Mucosa of rectum (tissue), 2 donors: ENCODE measurements around the gene CRYBA4.

Experiments used
- H3K27ac ChIP-seq, 2 donors: one replicate each; pipeline ENCODE4 v1.7.0; 2013; ENCODE audit warnings: inconsistent platforms in 2 of 2, low read depth in 2 of 2, low read length in 2 of 2
- H3K27me3 ChIP-seq, 2 donors: one replicate each; pipeline ENCODE4 v1.7.0; 2013; ENCODE audit warnings: low read length in 2 of 2; ENCODE audit not compliant: control insufficient read depth in 2 of 2, insufficient read depth in 2 of 2
- H3K36me3 ChIP-seq, 2 donors: one replicate each; pipeline ENCODE4 v1.7.0; 2013; ENCODE audit warnings: low read length in 2 of 2; ENCODE audit not compliant: control insufficient read depth in 2 of 2, insufficient read depth in 2 of 2
- H3K4me1 ChIP-seq, 2 donors: one replicate each; pipeline ENCODE4 v1.7.0; 2013; ENCODE audit warnings: low read length in 2 of 2, mild to moderate bottlenecking in 1 of 2; ENCODE audit not compliant: control insufficient read depth in 2 of 2, insufficient read depth in 2 of 2
- H3K4me3 ChIP-seq, 2 donors: one replicate each; pipeline ENCODE4 v1.7.0; 2013; ENCODE audit warnings: low read length in 2 of 2
- H3K9ac ChIP-seq, 2 donors: one replicate each; pipeline ENCODE4 v1.7.0; 2013; ENCODE audit warnings: low read length in 2 of 2, low read depth in 1 of 2, mild to moderate bottlenecking in 1 of 2
- H3K9me3 ChIP-seq, 2 donors: one replicate each; pipeline ENCODE4 v1.7.0; 2013; ENCODE audit warnings: low read length in 2 of 2; ENCODE audit not compliant: control insufficient read depth in 2 of 2
- donor health status: healthy.
- donor health status: Normal muscosa, but diverticular disease.

Gene CRYBA4

DNA sequence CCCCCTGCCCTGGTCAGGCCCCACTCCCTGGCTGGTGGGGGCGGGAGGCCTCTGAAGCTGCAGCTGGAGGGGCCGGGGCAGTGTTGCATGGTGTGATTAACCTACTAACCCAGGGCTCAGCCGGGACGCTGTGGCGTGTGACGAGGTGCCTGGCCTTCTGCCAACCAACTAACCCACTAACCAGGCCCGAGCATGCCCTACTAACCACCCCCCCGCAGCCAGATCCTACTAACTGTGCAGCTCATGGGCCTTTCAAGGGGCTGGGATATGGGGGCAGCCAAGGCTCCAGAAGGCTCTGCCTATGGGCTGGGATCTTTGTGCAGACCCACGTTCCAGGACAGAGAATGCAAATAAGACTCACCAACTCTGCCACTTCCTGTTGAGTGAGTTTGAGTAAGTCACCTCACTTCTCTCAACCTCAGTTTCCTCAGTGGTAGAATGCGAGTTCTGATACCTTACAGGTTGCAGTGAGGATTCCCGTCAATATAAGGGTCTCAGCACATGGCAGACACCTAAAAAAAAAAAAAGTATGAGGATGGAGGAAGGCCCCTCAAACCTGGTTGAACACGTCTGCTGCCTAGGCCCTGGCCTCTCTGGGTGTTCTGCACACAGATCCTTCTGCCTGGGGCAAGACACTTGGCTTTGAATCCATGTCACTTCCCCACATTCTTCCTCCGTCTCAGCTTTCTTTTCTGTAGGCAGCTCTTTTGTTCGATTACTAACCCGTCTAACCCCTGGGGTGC is 49.7 kb downstream of the CRYBA4 start:
- Histone ChIP-seq H3K9ac (no peak overlapping the region), H3K27ac (peak overlapping the region; percentile 93 to 98), H3K27me3 (no peaks in the 10 kb centered on the region), H3K4me1 (peaks cover 17 to 24% of the 10 kb centered on the region in 2 donors), H3K36me3 (no peaks in the 10 kb centered on the region), H3K4me3 (peak overlapping the region in 1 of 2 donors; percentile 28), H3K9me3 (no peaks in the 10 kb centered on the region)

DNA sequence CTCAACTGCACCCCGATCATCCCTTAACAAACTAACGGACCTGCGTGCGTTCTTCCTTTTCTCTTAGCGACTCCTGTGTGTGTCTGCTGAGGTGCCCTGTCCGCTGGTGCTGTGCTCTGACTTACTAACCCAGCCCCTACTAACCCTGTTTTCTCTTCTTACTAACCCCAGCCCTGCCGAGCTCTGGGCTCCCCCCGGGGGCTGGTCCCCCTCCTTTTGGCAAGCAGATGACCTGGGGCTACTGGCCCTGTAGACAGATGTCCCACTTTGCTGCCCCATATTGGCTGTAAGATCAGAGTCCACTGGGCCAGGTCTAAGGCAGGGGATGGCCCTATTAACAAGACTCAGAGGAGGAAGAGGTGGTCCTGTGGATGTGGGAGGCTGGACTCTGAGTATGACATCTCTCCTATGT is 50.3 kb downstream of the CRYBA4 start:
- Histone ChIP-seq H3K36me3 (no peaks in the 10 kb centered on the region), H3K4me3 (peak overlapping the region; percentile 93 to 96), H3K27ac (peak overlapping the region; percentile 93 to 98), H3K4me1 (peaks cover 17 to 24% of the 10 kb centered on the region in 2 donors), H3K9me3 (no peaks in the 10 kb centered on the region), H3K9ac (peak overlapping the region in 1 of 2 donors; percentile 81), H3K27me3 (no peaks in the 10 kb centered on the region)

DNA sequence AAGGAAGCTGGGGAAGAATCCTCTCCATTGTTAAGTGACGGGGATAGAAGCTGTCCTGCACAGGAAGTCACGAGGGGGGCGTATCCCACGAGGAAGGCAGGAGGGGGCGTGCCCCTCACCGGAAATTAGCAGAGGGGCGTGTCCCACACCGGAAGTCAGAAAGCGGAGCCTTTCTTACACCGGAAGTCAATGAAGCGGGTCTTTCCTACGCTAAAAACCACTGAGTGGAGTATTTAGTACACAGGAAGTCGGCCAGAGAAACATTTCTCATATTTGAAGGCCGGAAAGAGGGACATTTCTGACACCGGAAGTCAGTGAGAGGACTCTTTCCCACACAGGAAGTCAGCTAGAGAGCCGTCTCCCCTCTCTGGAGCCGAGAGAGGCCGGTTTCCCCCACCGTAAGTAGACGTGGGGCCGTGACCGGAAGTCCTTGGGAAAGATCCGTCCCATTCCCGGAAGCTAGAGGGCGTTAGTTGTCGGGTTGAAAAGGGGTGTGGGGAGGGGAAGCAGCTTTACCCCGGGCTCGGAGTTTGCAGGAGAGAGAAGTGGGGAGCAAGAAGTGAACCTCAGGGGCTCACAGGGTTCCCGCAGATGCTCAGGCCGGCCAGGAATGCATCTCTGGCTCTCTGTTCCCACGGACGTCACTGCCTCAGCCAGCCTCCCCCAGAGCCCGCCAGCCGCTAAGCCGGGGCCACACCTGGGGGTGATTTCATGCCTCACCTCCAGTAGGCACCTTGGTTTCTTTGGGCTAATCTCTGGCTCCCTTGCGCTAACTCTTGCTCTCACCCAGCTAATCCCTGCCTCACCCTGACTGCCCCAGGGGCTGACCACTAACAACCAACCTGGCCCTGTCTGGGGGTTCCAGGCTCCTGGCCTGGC is 51.1 kb downstream of the CRYBA4 start:
- Histone ChIP-seq H3K27ac (peak overlapping the region; percentile 93 to 98), H3K9ac (peak overlapping the region; percentile 81 to 83), H3K4me1 (peaks cover 17 to 24% of the 10 kb centered on the region in 2 donors)

DNA sequence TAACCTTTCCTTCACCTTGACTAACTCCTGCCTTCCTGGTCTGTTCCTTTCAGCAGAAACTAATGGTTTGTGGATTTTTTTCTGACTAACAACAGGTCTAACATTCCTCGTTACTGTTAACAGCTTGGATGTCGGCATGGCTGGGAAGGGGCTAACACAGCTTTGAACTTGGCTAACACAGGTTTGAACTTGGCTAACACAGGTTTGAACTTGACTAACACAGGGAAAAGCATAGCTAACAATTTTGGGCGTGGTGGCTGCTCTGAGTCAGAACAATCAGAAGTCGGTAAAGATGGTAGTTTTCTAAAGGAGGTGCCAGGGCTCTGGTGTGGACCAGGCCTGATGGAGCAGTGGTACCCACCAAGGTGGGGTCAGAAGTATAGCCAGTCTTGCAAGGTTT is 51.7 kb downstream of the CRYBA4 start:
- H3K27me3 ChIP-seq, result no peaks in the 10 kb centered on the region
- peak overlapping the region; percentile 93 to 98 for H3K27ac ChIP-seq
- no peaks in the 10 kb centered on the region for H3K36me3 ChIP-seq
- peak overlapping the region; percentile 93 to 96 for H3K4me3 ChIP-seq
- H3K9me3 ChIP-seq, result no peaks in the 10 kb centered on the region
- peak overlapping the region; percentile 81 to 83 for H3K9ac ChIP-seq
- peaks cover 17 to 24% of the 10 kb centered on the region in 2 donors for H3K4me1 ChIP-seq

More for the DNA sequence above, 51.1 kb downstream of the CRYBA4 start:
- H3K9me3 ChIP-seq, result no peaks in the 10 kb centered on the region
- no peaks in the 10 kb centered on the region for H3K27me3 ChIP-seq
- H3K4me3 ChIP-seq, result peak overlapping the region; percentile 93 to 96
- H3K36me3 ChIP-seq, result no peaks in the 10 kb centered on the region

DNA sequence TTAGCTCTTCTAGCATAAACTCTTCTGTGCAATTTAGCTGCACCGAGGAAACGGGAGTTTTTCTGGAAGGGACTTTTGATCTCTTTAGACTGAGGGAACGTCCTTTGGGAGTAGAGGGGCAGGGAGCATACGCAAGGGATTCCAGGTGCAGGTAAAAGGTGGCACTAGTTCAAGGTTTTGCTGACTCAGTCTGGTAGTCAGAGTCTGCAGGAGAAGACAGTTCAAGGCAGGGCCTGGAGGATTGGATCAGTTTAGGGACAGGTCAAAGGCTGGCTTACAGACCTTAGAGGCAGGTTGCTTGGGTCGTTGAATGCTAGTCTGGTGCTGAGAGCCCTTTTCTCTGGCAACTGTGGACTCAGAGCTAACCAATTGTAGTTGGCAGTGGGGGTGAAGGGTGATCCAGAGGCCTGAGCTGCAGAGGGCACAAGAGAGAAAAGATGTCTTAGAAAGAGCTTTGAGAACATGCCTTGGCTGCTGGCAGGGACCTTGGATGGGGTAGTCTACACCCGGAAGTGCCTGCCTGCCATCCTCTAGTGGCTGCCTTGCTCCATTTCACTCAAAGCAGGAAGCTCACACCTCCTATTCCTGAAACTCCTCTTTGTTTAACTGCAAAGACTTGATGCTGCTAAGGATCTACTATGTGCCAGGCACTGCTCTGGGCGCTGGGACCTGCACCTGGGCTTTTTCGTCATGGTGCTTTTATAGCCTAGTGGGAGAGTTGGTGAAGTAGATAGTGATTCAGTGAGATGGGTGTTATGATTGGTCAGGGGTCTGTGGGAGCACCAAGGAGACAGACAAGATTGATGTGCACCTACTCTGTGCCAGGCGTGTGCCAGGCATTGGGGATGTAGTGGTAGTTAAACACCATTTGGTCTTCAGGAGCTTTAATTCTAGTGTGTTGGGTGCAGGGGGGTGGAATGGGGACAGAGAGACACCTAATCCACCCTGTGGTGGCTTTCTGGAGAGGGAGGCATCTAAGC is 52.7 kb downstream of the CRYBA4 start:
- Histone ChIP-seq H3K9me3 (no peaks in the 10 kb centered on the region), H3K9ac (no peak overlapping the region), H3K36me3 (no peaks in the 10 kb centered on the region), H3K27ac (peak overlapping the region in 1 of 2 donors; percentile 5), H3K4me1 (peaks cover 17 to 24% of the 10 kb centered on the region in 2 donors), H3K27me3 (no peaks in the 10 kb centered on the region), H3K4me3 (peak overlapping the region; percentile 20 to 96)

DNA sequence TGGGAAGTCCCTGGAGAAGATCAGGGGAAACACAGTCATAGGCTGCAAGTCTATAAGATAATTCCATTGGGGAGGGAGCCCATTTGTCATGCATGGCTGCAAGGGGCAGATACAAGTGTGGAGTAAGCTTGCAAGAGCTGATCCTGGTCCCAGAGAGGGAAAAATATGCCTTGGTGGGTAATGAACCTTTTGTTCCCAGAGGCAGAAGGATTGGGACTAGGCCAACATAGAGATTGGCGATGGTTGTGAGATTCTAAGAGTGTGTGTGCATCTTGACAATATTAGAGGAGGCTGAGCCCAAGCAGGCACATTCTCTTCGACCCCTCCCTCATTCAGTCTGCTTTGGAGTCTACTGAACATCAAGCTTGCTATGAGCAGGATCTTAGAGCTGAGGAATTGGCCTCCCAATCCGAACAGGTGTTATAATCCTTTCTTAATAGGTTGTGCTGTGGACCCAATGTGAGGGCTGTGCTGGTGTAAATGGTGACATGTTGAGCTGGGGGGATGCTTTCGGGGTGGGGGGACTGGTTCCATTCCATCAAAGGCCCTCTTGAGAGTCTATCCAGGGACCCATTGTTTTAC is 54.0 kb downstream of the CRYBA4 start:
- no peak overlapping the region for H3K27ac ChIP-seq
- H3K9me3 ChIP-seq, result no peaks in the 10 kb centered on the region
- peaks cover 4% of the 10 kb centered on the region in 2 donors for H3K36me3 ChIP-seq
- H3K4me1 ChIP-seq, result peaks cover 17 to 24% of the 10 kb centered on the region in 2 donors
- H3K4me3 ChIP-seq, result no peak overlapping the region
- H3K9ac ChIP-seq, result no peak overlapping the region
- H3K27me3 ChIP-seq, result no peaks in the 10 kb centered on the region

DNA sequence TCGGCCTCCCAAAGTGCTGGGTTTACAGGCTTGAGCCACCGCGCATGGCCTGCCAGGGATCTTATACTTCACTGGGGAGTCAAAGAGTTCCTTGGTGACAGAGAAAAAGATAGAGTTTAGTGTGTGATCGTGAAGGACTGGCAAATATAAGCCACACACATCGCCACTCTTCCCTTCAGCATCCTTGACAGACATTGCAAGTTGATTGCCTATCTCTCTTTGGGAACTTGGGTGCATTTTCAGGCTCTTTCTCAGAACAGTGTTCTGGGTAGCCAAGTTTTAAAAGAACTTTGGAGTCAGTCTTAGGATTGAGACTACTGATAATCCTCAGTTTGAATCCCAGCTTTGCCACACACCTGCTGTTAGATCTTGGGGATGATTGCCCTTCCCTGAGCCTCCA is 55.5 kb downstream of the CRYBA4 start:
- Histone ChIP-seq H3K4me3 (no peak overlapping the region), H3K9ac (no peak overlapping the region), H3K36me3 (peaks cover 8 to 17% of the 10 kb centered on the region in 2 donors), H3K4me1 (peaks cover 13 to 22% of the 10 kb centered on the region in 2 donors), H3K27me3 (no peaks in the 10 kb centered on the region), H3K9me3 (no peaks in the 10 kb centered on the region), H3K27ac (no peak overlapping the region)

DNA sequence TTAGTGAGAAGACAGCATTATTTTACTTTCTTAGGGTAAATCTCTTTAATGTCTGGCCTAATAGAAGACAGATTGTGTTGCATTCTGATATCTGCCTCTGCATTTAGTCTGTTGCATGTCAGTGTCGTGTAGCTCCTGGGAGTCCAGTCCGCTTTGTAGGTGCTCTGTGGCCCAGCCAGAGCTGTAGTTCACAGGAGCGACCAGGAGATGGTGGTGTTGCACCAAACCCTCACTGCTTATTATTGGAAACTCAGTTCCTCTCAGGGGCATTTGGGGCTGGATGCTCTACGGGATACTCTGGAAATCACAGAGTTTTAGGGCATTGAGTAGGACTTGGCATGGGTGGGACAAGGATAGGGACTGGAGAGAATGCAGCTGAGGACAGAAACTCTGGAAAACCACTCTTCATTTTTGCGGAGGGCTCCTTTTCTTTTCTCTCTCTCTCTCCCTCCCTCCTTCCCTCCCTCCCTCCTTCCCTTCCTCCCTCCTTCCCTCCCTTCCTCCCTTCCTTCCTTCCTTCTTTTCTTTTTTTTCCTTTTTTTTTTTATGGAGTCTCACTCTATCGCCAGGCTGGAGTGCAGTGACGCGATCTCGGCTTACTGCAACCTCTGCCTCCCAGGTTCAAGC is 57.4 kb downstream of the CRYBA4 start:
- Histone ChIP-seq H3K4me1 (peaks cover 2 to 9% of the 10 kb centered on the region in 2 donors), H3K27me3 (no peaks in the 10 kb centered on the region), H3K9ac (no peak overlapping the region), H3K36me3 (peaks cover 8 to 19% of the 10 kb centered on the region in 2 donors), H3K9me3 (no peaks in the 10 kb centered on the region), H3K4me3 (no peak overlapping the region), H3K27ac (no peak overlapping the region)
